Cortex of kidney (tissue), 1 donor: ENCODE measurements around the gene LRRC37A3.
"Not testable (repeated sequence)": the region's sequence is repeated elsewhere in the genome, so short reads cannot be mapped to it uniquely, and the experiment has no call there.

Source experiments
- DNase-seq: peaks from one replicate; lab custom pipeline; 2025; lab: John Stamatoyannopoulos, UW

Gene LRRC37A3

DNA sequence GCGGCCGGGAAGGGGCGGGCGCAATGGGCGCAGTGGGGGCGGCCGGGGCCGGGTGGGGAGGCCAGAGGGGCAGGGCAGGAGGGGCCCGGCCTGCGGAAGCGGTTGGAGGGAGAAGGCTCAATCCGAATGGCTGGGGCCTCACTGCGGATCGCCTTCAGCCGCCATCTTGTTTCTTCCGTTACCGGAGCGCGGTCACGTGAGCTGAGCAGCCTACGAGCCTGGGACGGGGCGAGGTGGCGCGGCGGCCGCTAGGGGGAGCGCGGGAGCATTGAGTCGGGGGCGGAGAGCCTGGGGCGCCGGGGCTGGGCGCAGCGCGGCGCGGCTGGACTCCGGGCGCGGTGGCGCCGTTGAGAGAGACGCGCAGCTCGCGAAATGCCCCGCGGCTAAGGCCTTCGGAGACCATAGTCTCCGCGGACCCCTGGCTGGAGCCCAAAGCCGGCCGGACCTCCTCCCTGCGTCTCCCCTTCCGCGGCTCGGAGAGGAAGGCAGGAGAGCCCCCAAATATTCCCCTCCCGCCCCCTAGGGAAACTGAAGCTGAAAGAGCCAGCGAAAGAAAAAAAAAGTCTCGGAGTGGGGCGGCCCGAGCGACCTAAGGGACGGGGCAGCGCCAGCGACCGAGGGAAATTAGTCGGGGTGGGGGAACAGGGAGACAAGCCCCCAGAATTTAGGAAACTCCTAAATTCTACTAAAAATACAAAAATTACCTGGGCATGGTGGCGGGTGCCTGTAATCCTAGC lies at the start of gene LRRC37A3:
Gene LRRC37A3, minus strand, starts transcription at position 190 of the 737 bp plus-strand sequence. CDS start 22,221 bp downstream, outside the sequence.
- DNase-seq = peak; percentile 92

GRCh38 chr17:64965873-64966287 lies 46.6 kb upstream of the LRRC37A3 start:
- DNase-seq = not testable (repeated sequence)

DNA sequence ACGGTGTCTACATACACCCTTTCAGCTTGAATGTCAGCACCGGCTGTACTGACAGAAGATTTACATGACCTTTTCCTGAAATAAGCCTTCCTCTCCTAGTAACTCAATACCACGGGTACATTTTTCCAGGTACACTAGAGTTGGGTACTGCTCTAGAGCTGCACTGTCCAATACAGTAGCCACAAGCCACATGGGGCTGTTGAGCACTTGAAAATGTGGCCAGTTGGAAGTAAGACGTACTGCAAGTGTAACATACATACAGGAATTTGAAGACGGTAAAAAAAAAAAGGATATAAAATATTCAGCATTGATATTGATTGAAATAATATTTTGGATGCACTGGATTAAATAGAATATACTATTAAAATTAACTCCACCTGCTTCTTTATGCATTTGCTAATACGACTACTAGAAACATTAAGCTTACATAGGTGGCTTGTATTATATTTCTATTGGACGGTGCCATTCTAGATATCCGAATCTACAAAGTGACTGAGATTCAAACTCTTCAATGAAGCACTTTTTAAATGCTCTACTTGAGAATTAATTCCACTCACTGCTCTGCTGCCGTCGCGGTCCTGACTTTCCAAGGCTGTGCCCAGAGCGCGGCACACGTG lies 46.1 kb upstream of the LRRC37A3 start:
- not testable (repeated sequence) for DNase-seq

DNA sequence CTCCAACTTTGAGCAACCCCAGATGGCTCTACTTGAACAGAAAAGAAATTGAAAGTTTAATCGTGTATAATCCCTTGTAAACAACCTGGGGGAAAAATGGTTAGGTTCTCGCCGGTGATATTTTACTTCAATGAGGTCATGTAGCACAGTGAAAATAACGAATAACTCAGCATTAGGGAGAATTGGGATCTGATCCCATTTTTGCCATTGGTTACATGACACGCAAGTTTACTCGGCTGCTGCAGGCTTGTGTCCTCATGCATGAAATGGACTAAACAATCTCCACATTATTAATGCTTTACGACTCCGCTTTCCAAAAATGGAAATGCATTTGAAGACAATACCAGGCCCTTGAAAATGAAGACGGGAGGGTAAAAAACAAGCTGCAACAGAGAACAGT lies 45.5 kb upstream of the LRRC37A3 start:
- DNase-seq = no peak

GRCh38 chr17:64963814-64964213 lies 44.5 kb upstream of the LRRC37A3 start:
- DNase-seq = not testable (repeated sequence)

DNA sequence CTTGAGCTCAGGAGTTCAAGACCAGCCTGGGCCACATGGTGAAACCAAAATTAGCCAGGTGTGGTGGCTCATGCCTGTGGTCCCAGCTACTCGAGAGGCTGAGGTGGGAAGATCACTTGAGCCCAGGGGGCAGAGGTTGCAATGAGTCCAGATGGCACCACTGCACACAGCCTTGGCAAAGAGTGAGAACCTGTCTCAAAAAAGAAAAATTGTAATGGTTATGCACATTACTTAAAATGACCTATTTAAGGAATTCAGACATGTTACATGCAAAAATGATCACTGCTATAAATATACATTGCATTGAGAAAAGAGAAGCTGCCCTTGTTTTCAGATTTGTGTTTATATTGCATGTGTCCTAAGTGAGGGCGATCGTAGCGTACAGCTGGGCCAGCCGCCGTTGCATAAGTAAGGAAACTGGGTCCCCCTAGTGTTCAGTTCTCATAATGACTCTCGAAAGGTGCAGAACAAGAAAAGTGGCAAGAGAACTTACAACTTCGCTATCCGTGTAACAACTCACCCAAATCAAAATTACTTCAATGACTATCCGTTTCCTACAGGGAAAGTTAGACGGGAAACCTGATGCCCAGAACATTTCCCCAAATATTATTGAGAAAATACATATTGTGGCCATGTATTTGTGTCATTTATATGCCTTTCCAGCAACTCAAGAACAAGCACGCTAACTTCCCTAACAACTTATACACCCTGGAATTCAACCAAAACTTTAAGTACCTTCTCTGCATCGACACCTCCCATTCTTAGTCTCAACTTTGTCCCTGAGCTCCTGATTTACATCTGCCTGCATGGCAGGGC lies 42.5 kb upstream of the LRRC37A3 start:
- DNase-seq = not testable (repeated sequence)

- DNase-seq = no peak
These were observed 32.6 kb upstream of the LRRC37A3 start for GRCh38 chr17:64951877-64952276.

- no peak for DNase-seq
These were observed 31.6 kb upstream of the LRRC37A3 start for GRCh38 chr17:64950871-64951270.

- DNase-seq = no peak
These were observed 27.9 kb upstream of the LRRC37A3 start for GRCh38 chr17:64947152-64947551.

DNA sequence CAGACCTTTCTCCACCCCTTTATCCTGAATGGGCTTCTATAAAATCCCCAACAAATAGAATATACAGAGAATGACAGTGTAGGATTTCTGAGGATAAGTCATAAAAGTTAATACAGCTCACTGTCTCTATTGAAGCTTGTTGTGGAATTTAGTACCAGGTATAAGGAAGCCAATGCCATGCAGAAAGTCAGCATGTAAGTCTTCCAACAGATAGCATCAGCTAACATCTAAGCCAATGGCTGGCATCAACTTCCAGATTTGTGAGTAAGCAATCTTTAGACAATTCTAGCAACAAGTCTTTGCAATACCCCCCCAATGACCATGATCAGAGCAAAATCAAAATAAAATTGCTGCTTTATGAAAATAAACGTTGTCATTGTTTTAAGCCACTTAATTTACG lies 22.5 kb upstream of the LRRC37A3 start:
- no peak for DNase-seq

DNA sequence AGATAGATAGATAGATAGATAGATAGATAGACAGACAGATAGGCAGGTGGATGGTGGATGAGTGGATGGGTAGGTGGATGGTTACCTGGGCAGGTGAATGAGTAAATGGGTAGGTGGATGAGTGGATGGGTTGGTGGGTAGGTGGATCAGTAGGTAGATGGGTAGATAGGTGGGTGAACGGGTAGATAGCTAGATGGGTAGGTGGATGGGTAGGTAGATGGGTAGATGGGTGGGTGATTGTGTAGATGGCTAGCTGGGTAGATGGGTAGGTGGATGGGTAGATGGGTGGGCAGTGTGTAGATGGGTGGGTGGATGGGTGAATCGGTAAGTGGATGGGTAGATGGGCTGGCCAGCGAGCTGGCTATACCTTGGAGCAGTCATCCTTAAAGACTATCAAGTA lies 21.8 kb upstream of the LRRC37A3 start:
- no peak for DNase-seq

- no peak for DNase-seq
These were observed 20.8 kb upstream of the LRRC37A3 start for GRCh38 chr17:64940055-64940454.

DNA sequence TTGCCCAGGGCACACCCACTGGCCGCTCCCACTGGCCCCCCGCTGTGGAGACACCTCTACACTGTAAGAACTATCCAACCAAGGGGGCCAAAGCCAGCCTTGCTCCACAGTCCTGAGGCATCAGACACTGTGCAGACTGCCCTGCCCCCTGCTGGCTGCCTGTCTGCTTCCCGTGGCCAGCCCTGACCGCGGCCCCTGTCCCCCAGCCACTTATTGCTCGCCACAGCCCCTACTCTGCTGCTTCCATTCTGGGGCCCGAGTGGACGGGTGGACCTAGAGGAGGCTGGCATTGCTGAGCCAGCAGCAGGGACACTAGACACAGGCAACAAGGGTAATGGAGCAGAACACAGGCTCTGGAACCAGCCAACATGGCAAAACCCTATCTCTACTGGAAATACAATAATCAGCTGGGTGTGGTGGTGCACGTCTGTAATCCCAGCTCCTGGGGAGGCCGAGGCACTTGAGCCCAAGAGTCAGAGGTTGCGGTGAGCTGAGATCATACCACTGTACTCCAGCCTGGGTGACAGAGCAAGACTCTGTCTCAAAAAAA lies 19.7 kb upstream of the LRRC37A3 start:
- DNase-seq = no peak

DNA sequence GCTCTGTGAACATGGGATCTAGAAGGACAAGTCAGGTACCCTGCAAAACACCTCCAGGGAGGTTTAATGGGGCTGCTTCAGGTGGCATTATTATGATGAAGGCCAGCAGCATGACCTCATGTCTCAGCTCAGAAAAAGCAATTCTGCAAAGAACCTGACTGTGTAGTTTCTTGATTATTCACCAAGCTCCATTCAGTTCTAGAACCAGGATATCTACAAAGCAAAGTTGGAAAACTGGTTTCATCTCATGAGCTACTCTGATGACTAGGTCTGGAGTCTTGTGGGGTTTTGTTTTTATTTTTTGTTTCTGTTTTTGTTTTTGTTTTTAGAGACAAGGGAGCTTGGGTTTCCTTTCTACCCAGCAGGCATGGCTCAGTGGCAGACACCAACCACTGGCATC lies 19.0 kb upstream of the LRRC37A3 start:
- no peak for DNase-seq

DNA sequence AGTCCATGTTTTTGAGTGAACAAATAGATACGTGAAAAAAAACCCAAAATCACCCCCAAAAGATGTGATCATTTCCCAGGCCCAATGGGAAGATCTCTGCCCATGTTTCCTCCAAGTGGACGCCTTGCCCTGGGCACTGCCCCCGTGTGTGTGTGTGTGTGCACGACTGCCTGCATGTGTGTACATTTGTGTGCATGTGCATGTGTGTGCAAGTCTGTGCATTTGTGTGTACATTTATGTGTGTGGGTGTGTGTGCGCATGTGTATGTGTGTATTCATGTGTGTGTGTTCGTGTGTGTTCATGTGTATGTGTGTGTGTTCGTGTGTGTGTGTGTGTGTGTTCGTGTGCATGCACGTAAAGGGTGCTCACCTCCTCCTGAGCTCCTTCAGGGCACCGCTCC lies 16.8 kb upstream of the LRRC37A3 start:
- DNase-seq = no peak

DNA sequence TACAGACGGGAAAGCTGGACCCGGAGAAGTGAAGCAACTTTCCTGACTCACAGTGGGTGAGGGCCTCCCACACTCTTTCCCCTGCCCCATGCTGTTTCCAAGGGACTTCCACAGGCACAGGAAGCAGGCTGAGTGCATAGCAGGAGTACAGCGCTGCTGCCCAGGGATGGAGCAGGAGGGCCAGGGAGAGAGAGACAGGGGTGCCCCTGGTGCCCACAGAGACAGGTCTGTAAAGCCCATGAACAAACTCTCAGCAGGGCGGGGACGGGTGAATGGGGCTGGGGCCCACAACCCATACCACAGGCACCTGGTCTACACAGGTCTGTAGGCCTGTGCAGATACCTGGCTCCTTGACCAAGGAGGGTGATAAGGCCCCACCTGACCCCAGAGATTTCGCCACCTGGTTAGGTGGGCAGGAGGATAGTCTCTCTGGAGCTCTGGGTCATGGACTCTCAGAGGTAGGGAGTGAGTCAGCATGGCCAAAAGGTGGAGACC lies 15.1 kb upstream of the LRRC37A3 start:
- DNase-seq = not testable (repeated sequence)

- DNase-seq = not testable (repeated sequence)
These were observed 13.6 kb upstream of the LRRC37A3 start for GRCh38 chr17:64932850-64933249.

- not testable (repeated sequence) for DNase-seq
These were observed 11.1 kb upstream of the LRRC37A3 start for GRCh38 chr17:64930374-64930773.

- not testable (repeated sequence) for DNase-seq
These were observed 10.3 kb upstream of the LRRC37A3 start for GRCh38 chr17:64929419-64930209.

GRCh38 chr17:64928701-64929100 lies 9.4 kb upstream of the LRRC37A3 start:
- DNase-seq = not testable (repeated sequence)

DNA sequence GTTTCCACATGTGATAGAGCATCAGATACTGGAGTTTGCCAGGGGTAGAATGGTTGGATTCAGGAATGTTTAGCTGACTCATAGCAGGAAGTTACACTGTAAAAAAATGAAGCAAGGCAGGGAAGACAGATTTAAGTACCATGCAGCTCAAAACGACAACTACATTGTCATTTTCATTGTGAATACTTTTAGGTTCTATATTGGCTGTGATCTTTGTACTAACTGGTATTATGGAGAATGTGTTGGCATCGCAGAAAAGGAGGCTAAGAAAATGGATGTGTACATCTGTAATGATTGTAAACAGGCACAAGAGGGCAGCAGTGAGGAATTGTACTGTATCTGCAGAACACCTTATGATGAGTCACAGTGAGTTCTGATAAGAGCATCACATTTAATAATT lies 8.2 kb upstream of the LRRC37A3 start:
- DNase-seq = not testable (repeated sequence)
